HG03066 (cell line): ENCODE measurements around the gene DDX41.

Experiments used
- ATAC-seq: cut with Tn5 transposase; IDR thresholded peaks from one replicate; pipeline ENCODE4 v1.9.1; 2021; ENCODE audit warnings: low read depth; ENCODE audit not compliant: unreplicated experiment

DDX41 gene

DNA sequence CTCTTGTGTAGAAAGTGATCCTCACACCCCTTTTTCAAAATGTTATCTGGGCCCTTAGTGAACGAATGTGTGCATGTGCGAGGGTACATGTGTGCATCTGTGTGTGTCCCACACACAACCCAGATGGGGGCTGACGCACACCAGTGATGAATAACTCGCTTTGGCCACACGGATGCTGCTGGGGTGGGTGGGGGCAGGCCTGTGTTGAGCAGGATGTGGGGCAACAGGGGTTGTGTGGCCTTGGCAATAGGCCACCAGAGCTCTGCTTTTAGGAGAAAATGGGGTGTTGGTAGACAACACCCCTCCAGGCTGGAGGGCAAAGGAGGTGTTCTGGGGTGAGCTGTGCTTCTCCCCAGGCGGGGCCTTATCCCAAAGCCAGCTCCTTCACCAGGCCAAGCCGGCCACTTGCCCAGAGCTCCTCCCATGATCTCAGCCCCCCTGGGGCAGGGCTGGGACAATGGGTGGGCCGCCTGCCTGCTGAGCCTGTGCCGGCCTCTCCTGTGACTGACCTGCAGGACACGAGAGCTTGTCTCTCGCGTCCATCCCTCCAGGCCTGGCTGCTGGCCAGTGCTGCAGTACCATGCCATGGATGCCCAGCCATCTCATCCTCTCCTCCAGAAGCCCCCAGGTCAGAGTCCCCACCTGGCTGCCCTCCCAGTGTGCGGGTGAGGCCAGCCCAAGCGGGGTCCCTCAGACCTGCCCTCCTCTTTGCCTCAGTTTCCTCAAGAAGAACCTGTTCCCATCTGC lies 45.0 kb downstream of the DDX41 start:
- no peak for ATAC-seq

DNA sequence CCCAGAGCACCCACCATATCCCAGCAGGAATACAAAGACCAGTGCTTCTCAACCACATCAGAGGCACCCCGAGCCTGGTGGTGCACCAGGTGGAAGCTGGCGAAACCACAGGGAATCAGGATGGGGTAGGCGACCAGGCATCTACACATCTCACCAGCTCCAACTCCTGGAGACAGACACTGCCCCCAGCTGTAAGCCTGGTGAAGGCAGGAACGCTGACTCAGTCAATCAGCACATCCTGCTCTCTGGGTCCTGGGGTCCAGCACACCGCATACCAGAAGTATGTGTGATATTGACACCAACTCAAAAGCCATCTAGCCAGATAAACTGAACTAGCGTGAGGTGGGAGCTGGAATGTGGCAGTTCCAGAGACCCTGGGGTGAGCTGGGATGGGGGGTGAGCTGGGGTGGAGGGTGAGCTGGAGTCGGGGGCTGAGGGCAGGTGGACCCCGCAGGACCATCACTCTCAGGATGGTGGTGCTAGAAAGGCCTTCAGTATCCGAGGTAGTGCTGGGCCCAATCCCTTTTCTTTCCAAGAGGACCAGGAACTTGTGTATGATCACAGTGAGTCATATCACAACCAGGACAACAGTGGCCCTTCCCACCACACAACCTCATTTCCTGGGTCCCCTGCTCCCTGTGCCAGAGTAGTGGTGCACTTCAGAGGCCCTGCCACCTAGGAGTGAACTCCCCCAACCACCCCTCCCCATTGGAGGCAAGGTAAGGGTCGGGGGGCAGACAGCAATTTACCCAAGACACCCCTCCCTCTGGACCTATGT lies 45.8 kb downstream of the DDX41 start:
- ATAC-seq: no peak

DNA sequence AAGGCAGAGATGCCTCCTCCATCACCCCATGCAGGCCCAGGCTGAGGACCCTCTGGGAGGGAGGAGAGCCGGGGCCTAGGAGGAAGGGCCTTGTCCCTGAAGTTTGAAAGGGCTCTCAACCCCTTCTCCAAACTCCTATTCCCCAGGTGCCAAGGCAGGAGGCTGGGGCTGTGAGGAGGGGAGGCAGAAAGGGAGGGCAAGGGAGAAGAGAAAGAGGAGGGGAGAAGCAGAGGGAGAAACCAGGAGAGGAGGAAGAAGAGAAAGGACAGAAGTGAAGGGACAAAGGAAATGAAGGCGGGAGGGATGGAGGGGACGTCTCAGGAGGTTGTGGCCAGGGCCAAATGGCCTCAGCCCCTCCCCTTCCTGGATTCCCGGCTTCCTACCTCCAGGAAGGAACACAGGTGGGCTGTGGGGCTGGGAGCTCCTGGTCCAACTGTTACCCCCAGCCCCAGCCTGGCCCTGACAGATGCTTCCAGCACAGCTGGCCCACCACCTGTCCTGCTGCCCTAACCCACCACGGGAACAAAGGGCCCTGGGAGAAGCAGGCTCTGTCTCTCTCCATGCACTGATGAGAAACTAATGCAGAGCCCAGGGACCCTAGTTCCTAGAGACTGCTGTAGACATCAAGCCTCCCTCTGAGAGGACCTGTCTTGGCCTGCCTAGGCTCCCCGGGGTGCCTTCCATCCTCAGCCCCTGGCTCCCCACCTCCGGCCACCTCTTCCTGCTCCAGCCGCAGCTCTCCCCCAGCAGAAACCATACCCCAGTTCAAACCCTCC lies 46.8 kb downstream of the DDX41 start:
- no peak for ATAC-seq

DNA sequence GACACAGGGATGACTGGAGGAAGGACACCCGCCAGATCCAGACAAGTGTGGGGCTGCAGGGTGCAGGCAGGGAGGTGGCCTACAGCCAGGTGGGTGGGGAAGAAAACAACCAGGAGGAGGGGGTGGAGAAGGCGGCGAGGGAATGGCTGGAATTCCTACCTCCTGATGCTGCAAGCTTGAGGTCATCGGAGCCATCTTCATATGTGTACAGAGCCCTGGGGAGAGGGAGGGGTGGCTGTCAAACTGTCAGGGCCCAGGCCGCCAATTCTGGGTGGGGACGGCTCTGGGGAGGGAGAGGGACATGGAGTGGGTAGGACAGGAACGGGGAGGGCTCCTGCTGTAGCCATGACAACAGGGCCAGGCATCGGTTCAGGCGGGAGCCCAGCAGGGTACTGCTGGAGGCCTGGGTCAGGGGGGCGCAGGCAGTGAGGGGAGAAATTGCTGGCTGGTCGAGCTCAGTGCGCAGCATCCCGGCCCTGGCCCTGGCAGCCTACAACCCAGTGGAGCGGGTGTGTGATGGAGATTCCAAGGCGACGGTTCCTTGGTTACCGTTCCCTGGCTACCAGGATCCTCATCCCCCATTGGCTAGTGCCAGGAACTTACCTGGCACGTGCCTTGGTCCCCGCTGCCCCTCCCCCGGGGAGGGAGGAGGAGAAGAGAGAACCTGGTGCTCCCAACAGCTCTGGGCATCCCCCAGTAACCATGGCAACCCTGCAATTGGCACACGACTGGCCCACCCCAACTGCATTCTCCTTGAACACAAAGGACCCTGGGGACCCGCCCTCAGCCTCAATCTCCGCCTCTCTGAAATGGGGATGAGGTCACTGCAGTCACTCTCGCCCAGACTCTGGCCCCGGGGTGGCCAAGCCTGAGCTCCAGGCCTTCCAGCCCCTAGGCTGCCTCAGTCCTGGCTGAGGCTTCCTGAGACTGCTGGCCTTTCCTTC lies 47.8 kb downstream of the DDX41 start:
- ATAC-seq: no peak

DNA sequence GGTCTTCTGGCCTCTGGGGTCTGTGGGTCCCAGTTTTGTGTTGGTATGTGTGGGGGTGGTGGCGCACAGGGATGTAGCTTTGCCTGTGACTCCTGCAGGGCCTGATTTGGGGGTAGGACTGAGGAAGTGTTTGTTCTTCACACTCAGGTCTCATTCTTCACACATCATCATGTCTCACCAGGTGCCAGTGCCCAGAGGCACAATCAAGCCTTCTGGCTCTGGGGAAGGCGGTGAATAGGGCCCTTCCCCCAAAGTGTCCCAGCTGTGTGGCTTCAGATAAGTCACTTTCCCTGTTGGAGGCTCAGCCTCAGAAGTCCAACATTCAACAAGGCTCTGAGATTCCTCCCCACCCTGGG lies 48.5 kb downstream of the DDX41 start:
- no peak for ATAC-seq

DNA sequence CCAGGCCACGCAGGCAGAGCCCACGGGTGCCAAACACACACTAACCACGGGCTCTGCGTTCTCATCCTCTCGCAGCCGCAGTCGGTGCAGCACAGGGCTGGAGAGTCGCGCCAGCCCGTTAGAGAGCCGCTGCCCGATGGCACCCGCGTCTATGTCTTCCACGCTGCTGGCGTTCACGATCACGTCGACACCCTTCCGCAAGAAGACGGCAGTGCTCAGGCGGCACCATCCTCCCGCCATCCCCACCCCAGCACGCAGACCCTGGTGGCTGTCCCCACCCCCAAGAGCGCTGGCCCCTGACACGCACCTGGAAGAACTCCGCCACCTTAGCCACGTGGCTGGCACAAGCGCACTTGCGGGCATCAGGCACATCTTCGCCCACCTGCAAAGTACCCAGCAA lies 49.3 kb downstream of the DDX41 start:
- no peak for ATAC-seq

DNA sequence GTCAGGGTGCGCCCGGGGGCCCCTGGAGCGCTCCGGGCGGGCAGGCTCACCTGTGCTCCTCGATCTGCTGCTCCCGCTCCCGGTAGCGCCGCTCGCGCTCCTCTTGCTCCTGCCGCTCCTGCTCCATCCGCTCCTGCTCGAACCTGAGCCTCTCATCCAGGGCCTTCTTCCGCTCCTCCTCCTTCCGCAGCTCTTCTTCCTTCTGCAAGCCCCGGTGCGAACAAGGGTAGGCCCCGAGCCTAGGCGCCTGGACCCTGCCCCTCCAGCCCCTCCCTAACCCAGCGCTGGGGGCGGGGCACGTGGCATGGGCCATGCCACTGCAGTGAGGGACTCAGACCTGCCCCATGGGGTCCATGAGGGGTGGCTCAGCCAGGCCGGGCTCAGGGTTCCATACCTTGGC lies 49.9 kb downstream of the DDX41 start:
- no peak for ATAC-seq

DNA sequence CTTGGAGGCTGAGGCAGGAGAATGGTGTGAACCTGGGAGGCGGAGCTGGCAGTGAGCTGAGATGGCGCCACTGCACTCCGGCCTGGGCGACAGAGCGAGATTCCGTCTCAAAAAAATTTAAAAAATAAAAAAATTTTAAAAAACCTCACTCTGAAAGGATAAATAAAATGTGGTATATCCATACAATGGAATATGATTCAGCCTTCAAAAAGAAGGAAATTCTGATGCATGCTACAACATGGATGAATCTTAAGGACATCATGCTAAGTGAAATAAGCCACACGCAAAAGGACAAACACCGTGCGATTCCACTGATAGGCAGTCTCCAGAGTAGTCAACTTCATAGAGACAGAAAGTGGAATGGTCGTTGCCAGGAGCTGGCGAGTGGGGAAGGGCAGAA lies 51.7 kb downstream of the DDX41 start:
- no peak for ATAC-seq

DNA sequence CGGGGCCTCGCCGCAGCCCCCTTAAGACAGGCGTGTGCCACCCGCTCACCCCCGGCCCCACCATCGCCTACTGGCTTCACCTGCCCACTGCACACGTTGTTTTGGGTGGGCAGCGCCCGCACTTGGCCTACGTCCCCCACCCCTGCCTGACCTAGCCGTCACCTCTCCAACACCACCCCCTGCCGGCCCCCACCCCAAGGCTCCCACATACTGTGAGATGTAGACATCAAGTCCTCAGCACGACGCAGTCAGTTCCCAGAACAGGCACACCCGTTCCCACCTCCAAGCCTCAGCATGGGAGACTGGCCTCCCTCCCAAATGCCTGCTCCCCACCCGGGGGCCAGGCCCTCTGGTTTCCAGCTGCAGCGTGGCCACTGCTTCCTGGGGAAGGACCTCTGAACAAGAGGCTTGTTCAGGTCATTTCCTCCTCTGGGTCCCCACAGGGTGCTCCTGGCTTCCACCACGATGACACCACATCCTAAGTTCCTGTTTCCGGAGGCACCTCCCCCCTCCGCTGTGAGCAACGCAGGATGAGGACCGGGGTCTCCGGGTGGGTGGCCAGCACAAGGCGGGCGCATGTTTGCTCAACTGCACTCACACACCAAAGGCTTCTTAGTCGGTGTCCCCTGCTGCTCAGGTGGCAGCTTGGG lies 54.6 kb downstream of the DDX41 start:
- no peak for ATAC-seq
